ENCODE data around the gene HAO1. TPM values are rescaled to one million over a fixed set of nuclear protein-coding genes. Genes with fewer than 3 reads are reported as not detected.

HAO1 gene
- total and polyA plus RNA-seq, 4 donors = not detected

DNA sequence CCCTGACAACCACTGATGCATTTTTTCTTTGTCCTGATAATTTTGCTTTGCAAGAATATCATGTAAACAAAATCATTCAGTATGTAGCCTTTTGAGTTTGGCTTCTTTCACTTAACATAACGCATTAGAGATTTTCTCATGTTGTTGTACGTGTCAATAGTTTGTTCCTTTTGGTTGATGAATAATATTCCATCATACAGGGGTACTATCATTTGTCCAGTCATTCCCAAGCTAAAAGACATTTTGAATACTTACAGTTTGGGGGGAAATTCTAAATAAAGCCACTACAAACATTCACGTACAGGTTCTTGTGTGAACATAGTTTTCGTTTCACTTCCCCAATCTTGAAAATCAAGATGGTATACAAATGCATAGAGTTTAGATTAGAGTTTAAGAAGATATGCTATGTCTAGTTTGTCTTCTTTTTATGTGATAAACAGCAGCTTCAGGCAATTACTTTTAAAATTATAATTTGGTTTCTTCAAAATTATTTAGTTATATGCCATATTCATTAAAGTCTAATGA, 5.2 kb downstream of the HAO1 start:
- H3K36me3 ChIP-seq (ENCODE audit: control insufficient read depth, insufficient read depth, low read length) = no peaks in the 10 kb centered on the region
- WGBS (ENCODE audit: insufficient coverage) = no CpG with 5 or more reads among the region's 4 CpGs
- no peak overlapping the region for H3K4me3 ChIP-seq (ENCODE audit: low read depth, low read length)
- DNase-seq (ENCODE audit: low read depth in 4 of 6, low spot score in 6 of 6) = no peak
- H3K4me1 ChIP-seq (ENCODE audit: control insufficient read depth, insufficient read depth, low read length) = no peaks in the 10 kb centered on the region
- no peaks in the 10 kb centered on the region for H3K27me3 ChIP-seq (ENCODE audit: control insufficient read depth, insufficient read depth, low read length)
- H3K9me3 ChIP-seq (ENCODE audit: control insufficient read depth, insufficient read depth, low read length) = no peaks in the 10 kb centered on the region
- H3K27ac ChIP-seq (ENCODE audit: low read depth, low read length) = no peak overlapping the region

DNA sequence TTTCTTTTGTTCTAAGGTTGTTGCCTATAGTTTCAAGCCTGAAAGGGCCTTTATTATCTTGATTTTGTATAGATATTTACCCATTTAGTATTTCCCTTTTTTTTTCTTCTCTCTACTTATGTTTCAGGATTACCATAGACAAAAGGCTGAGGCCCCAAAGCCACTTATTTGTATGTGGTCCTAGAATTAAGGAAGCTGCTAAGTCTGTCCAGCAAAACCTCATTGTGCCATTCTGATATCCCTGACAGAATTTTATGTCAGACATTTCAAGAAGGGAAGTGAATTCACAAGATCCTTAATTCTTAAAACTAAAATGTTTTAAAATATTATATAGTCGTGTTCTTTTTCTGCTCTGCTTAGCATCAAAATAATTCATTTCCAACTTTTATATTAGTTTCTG, 6.9 kb downstream of the HAO1 start:
- Histone ChIP-seq H3K36me3 (ENCODE audit: control insufficient read depth, insufficient read depth, low read length) (no peaks in the 10 kb centered on the region), H3K4me3 (ENCODE audit: low read depth, low read length) (no peak overlapping the region)
- WGBS (ENCODE audit: insufficient coverage) = no CpG with 5 or more reads among the region's 1 CpG

DNA sequence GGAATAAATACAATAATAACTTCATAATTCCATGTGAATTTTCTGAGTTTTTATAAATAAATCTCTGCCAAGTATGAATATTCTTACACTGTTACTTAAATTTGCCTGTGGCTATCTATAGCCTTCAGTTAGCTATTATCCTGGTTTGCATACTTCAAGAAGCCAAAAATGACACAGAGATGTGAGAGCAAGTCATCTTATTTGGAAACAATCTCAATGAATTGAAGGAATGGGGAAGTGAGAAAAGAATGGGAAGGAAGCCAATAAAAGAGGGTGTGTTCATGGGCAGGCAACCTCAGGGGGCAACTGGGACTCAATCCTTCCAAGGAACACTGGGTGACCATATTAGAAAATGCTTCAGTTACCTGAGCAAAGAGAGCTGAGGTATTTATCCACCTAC, 9.9 kb downstream of the HAO1 start:
- no peak overlapping the region for H3K4me3 ChIP-seq (ENCODE audit: low read depth, low read length)
- H3K27me3 ChIP-seq (ENCODE audit: control insufficient read depth, insufficient read depth, low read length) = no peaks in the 10 kb centered on the region
- H3K4me1 ChIP-seq (ENCODE audit: control insufficient read depth, insufficient read depth, low read length) = no peaks in the 10 kb centered on the region
- H3K9me3 ChIP-seq (ENCODE audit: control insufficient read depth, insufficient read depth, low read length) = no peaks in the 10 kb centered on the region
- no peaks in the 10 kb centered on the region for H3K36me3 ChIP-seq (ENCODE audit: control insufficient read depth, insufficient read depth, low read length)
- H3K27ac ChIP-seq (ENCODE audit: low read depth, low read length) = no peak overlapping the region
- DNase-seq (ENCODE audit: low read depth in 4 of 6, low spot score in 6 of 6) = no peak

More for the DNA sequence above, 6.9 kb downstream of the HAO1 start:
- Histone ChIP-seq H3K27ac (ENCODE audit: low read depth, low read length) (no peak overlapping the region), H3K9me3 (ENCODE audit: control insufficient read depth, insufficient read depth, low read length) (no peaks in the 10 kb centered on the region), H3K4me1 (ENCODE audit: control insufficient read depth, insufficient read depth, low read length) (no peaks in the 10 kb centered on the region), H3K27me3 (ENCODE audit: control insufficient read depth, insufficient read depth, low read length) (no peaks in the 10 kb centered on the region)
- DNase-seq (ENCODE audit: low read depth in 4 of 6, low spot score in 6 of 6) = no peak

DNA sequence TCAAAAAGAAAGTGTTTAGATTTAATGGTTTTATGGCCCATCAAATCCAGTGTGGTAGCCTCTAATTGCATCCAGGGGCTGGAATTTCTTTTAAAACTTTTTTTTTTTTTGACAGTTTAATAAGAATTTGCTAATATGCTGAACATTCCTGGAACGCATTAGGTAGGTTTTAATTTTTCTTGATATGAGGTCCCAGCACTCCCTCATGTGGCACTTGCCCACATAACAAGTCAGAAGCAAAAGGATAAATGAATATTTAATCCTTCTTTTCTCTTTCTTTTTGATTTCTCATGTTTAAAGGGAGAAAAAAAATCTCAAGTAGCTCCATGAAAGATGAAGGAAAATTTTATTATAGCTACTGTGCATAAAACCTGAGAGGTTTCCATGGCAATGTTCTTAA, 13.5 kb downstream of the HAO1 start:
- Histone ChIP-seq H3K9me3 (ENCODE audit: control insufficient read depth, insufficient read depth, low read length) (no peaks in the 10 kb centered on the region), H3K4me1 (ENCODE audit: control insufficient read depth, insufficient read depth, low read length) (no peaks in the 10 kb centered on the region), H3K27ac (ENCODE audit: low read depth, low read length) (no peak overlapping the region), H3K27me3 (ENCODE audit: control insufficient read depth, insufficient read depth, low read length) (no peaks in the 10 kb centered on the region), H3K36me3 (ENCODE audit: control insufficient read depth, insufficient read depth, low read length) (no peaks in the 10 kb centered on the region), H3K4me3 (ENCODE audit: low read depth, low read length) (no peak overlapping the region)
- no CpG with 5 or more reads among the region's 1 CpG for WGBS (ENCODE audit: insufficient coverage)
- DNase-seq (ENCODE audit: low read depth in 4 of 6, low spot score in 6 of 6) = peak in 3 of 6 donors; percentile 22 to 81 (median 54)

DNA sequence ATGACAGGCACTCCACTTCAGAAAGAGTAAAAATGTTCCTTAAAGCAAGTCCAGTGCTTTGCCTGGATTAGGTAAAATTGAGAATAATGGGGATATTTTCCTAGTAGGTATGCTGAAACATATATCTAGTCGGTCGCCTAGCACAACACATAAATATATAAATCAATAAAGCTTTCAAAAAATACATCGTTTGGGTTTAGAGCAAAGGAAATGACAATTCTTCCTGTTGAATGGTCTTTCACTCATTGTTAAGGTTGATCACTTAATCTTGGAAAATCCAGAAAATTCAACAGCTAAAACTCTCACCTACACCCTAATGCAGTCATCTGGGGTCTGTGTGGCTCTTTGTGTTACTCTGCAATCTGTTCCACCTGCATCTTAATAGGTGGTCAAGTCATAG, 13.9 kb downstream of the HAO1 start:
- Histone ChIP-seq H3K9me3 (ENCODE audit: control insufficient read depth, insufficient read depth, low read length) (no peaks in the 10 kb centered on the region), H3K27me3 (ENCODE audit: control insufficient read depth, insufficient read depth, low read length) (no peaks in the 10 kb centered on the region), H3K4me1 (ENCODE audit: control insufficient read depth, insufficient read depth, low read length) (no peaks in the 10 kb centered on the region), H3K36me3 (ENCODE audit: control insufficient read depth, insufficient read depth, low read length) (no peaks in the 10 kb centered on the region), H3K27ac (ENCODE audit: low read depth, low read length) (no peak overlapping the region), H3K4me3 (ENCODE audit: low read depth, low read length) (no peak overlapping the region)
- WGBS (ENCODE audit: insufficient coverage) = no CpG with 5 or more reads among the region's 3 CpGs
- no peak for DNase-seq (ENCODE audit: low read depth in 4 of 6, low spot score in 6 of 6)

DNA sequence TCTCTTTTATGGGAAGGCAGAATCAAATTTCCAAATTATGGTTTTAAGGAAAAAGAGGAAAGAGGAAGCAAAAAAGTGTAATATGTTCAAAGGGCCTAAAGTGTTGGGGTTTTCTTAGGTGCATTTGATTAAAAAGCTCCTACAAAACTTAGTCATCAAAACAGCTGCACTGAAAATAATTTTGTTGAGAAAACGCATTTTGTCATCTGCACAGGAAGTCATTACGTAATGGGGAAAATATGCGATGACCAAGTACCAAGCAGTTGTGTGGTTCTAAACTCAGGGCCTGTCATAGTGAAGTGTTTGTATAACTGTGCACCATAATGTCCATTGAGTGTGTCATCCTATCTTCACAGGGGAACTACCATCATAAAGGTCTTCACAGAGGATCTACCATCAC, 15.6 kb downstream of the HAO1 start:
- H3K4me1 ChIP-seq (ENCODE audit: control insufficient read depth, insufficient read depth, low read length) = no peaks in the 10 kb centered on the region
- no peak for DNase-seq (ENCODE audit: low read depth in 4 of 6, low spot score in 6 of 6)
- H3K27me3 ChIP-seq (ENCODE audit: control insufficient read depth, insufficient read depth, low read length) = no peaks in the 10 kb centered on the region
- H3K36me3 ChIP-seq (ENCODE audit: control insufficient read depth, insufficient read depth, low read length) = no peaks in the 10 kb centered on the region
- 92% methylated on average over 2 of the region's 3 CpGs for WGBS (ENCODE audit: insufficient coverage)
- H3K27ac ChIP-seq (ENCODE audit: low read depth, low read length) = no peak overlapping the region
- H3K4me3 ChIP-seq (ENCODE audit: low read depth, low read length) = no peak overlapping the region
- no peaks in the 10 kb centered on the region for H3K9me3 ChIP-seq (ENCODE audit: control insufficient read depth, insufficient read depth, low read length)

DNA sequence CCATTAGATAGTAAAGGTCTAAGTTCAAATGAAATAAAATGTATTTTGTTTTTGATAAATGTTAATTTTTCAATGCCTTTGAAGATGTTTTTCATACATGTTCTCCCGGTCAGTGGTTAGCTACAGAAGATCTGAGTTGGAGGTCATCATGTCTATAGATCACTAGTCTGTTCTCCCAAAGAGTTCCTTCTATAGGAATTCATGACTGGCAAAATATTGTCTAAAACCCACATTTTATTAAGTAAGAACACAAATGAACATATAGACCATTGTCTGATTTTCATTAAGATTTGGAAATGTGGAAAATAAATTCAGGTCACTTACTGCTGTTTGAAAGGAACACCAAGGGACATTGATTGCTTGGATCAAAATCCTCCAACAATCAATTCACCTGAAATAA, 23.6 kb downstream of the HAO1 start:
- Histone ChIP-seq H3K36me3 (ENCODE audit: control insufficient read depth, insufficient read depth, low read length) (no peaks in the 10 kb centered on the region), H3K4me1 (ENCODE audit: control insufficient read depth, insufficient read depth, low read length) (no peaks in the 10 kb centered on the region), H3K4me3 (ENCODE audit: low read depth, low read length) (no peak overlapping the region), H3K27me3 (ENCODE audit: control insufficient read depth, insufficient read depth, low read length) (no peaks in the 10 kb centered on the region), H3K9me3 (ENCODE audit: control insufficient read depth, insufficient read depth, low read length) (no peaks in the 10 kb centered on the region), H3K27ac (ENCODE audit: low read depth, low read length) (no peak overlapping the region)
- WGBS (ENCODE audit: insufficient coverage) = no CpG with 5 or more reads among the region's 1 CpG
- DNase-seq (ENCODE audit: low read depth in 4 of 6, low spot score in 6 of 6) = no peak

DNA sequence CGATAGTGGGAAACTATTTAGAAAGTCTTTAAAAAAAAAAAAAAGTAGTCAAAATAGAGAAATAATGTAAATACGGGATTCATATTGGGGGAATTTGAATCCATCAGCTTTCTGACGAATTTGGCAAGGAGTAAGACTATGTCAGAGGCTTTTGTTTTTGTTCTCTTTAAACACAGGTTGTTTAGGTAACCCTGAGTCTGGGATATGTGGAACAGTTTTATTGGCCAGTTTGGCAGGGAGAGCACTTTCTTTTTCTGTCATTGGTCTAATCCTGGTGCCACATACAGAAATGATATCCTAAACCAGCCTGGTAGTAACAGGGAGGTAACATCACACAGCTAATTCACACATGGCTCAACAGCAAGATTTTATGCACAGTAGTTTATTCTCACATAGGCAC, 27.7 kb downstream of the HAO1 start:
- H3K27me3 ChIP-seq (ENCODE audit: control insufficient read depth, insufficient read depth, low read length) = no peaks in the 10 kb centered on the region
- H3K9me3 ChIP-seq (ENCODE audit: control insufficient read depth, insufficient read depth, low read length) = no peaks in the 10 kb centered on the region
- peak overlapping the region; percentile 29 for H3K27ac ChIP-seq (ENCODE audit: low read depth, low read length)
- WGBS (ENCODE audit: insufficient coverage) = 61% methylated on average over 2 of the region's 3 CpGs
- H3K4me1 ChIP-seq (ENCODE audit: control insufficient read depth, insufficient read depth, low read length) = no peaks in the 10 kb centered on the region
- H3K4me3 ChIP-seq (ENCODE audit: low read depth, low read length) = no peak overlapping the region
- DNase-seq (ENCODE audit: low read depth in 4 of 6, low spot score in 6 of 6) = peak in 1 of 6 donors; percentile 10
- H3K36me3 ChIP-seq (ENCODE audit: control insufficient read depth, insufficient read depth, low read length) = no peaks in the 10 kb centered on the region

DNA sequence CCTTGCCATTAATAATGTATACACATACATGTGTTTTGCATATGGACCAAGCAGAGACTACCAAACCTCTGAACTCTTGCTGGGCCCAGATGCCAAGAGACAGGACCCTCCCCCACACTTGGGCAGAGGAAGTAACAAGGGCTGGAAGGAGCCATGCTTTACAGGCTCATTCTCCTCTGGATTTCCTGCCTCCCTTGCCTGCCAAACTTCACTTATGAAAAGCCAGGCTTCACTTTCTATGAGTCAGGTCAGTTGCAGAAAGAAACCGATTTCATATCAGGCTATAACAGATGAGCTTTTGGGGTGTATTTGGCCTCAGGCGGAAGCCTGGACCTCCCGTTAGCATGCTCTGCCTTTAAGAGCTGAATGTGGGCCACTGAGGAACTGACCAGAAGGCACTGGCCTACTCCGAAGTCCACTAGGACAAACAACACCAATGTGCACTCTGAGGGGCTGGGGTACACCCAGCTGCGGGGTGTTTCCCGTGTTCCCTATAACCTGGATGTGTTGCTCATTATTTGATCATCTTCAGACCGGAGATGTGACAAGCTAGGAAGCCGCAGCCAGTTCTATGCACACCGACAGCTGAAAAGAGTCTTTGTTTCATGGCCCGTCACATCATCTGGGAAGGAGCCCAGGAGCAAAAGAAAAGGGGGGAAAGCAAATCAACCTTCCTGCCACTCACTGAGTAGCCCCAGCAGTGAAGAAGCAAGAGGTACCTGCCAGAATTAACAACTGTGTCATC, 28.5 kb downstream of the HAO1 start:
- DNase-seq (ENCODE audit: low read depth in 4 of 6, low spot score in 6 of 6) = peak in 1 of 6 donors; percentile 27
- Histone ChIP-seq H3K36me3 (ENCODE audit: control insufficient read depth, insufficient read depth, low read length) (no peaks in the 10 kb centered on the region), H3K4me3 (ENCODE audit: low read depth, low read length) (no peak overlapping the region), H3K9me3 (ENCODE audit: control insufficient read depth, insufficient read depth, low read length) (no peaks in the 10 kb centered on the region), H3K27me3 (ENCODE audit: control insufficient read depth, insufficient read depth, low read length) (no peaks in the 10 kb centered on the region), H3K4me1 (ENCODE audit: control insufficient read depth, insufficient read depth, low read length) (no peaks in the 10 kb centered on the region), H3K27ac (ENCODE audit: low read depth, low read length) (peak overlapping the region; percentile 29)
- WGBS (ENCODE audit: insufficient coverage) = 55% methylated on average over 9 of the region's 10 CpGs

DNA sequence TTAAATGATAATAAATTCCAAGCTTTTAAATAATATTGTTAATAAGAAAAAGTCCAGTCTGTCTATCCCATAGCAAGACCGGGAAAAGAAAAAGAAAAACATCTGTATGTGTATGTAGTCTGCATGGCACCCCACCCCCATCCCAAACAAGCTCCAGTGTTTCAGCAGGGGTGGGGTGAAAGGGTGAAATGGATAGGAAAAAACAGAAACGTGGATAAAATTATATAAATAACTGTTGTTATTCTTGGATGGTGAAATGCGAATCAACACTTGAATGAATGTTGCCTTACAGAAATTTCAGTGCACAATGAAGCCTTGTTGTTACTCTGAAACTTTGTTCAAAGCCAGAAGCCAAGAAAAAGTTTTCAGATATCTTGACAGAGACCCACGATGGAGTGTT, 31.4 kb downstream of the HAO1 start:
- DNase-seq (ENCODE audit: low read depth in 4 of 6, low spot score in 6 of 6) = peak in 1 of 6 donors; percentile 56
- Histone ChIP-seq H3K9me3 (ENCODE audit: control insufficient read depth, insufficient read depth, low read length) (no peaks in the 10 kb centered on the region), H3K4me1 (ENCODE audit: control insufficient read depth, insufficient read depth, low read length) (no peaks in the 10 kb centered on the region), H3K27ac (ENCODE audit: low read depth, low read length) (no peak overlapping the region), H3K4me3 (ENCODE audit: low read depth, low read length) (no peak overlapping the region), H3K27me3 (ENCODE audit: control insufficient read depth, insufficient read depth, low read length) (no peaks in the 10 kb centered on the region), H3K36me3 (ENCODE audit: control insufficient read depth, insufficient read depth, low read length) (no peaks in the 10 kb centered on the region)
- 75% methylated on average over 1 of the region's 4 CpGs for WGBS (ENCODE audit: insufficient coverage)
